Measurements from ENCODE around the gene PCDH15.

- TF ChIP-seq CTCF (conservative IDR thresholded peaks at IDR 0.05; ENCODE audit: low read depth, low read length) (no peak), EZH2 (IDR thresholded peaks at IDR 0.05; ENCODE audit: borderline replicate concordance, low read depth, low read length, poor library complexity, severe bottlenecking) (no peak)
Observed at GRCh38 chr10:54728511-54728910, 72.5 kb downstream of the PCDH15 start.

Measured in A673 (cell line).